PC-9 (cell line): Measurements from ENCODE around the gene PRDM15.

Experiments used
- CTCF ChIP-seq: fragments of 200-600 bp; sonication (generic); conservative IDR thresholded peaks from 2 replicates; pipeline ENCODE4 v1.6.1; 2017; ENCODE audit warnings: mixed run types, antibody characterized with exemption, mild to moderate bottlenecking, moderate library complexity
- EZH2 ChIP-seq: fragments of 200-600 bp; sonication (generic); IDR thresholded peaks from 2 replicates; pipeline ENCODE4 v1.8.0; 2017; ENCODE audit warnings: antibody characterized with exemption, low read depth

DNA sequence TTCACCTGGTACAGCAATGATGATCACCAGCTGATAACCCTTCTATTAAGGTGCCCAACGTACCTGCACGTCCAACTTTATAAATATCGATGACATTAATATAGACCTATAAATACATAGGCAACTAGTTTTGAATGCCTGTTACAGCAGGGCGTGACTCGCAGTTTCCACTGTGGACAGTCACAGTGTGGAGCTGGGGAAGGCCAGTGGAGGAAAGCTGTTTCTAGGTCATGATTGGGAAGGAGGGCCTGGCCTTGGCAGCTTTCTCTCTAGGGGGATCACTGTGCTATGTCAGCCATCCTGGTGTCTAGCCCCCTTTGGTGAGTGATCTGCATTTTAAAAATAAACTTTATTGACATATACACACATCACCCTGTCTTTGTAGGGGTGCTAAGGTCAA, 4.4 kb upstream of the PRDM15 start:
- TF ChIP-seq CTCF (no peak), EZH2 (no peak)
